Right ventricle myocardium inferior (tissue), 1 donor: ENCODE results near the gene GPR132. TPM values are rescaled to one million over a fixed set of nuclear protein-coding genes. Genes with fewer than 3 reads are reported as not detected.
"Not testable (repeated sequence)": the region's sequence is repeated elsewhere in the genome, so short reads cannot be mapped to it uniquely, and the experiment has no call there.

Source experiments
- ATAC-seq: fragments of 200-7000 bp; cut with Tn5 transposase; one replicate; pipeline ENCODE4 v1.9.1; 2020; ENCODE audit warnings: mild to moderate bottlenecking, moderate library complexity
- DNase-seq: peaks from one replicate; pipeline ENCODE4 v3.0.0; 2021; ENCODE audit errors: missing footprints
- intact Hi-C: fragments of 100-400 bp; cut with DNase I; formaldehyde crosslinking; loops from one replicate; pipeline ENCODE4 v1.11.0; 2022
- total RNA-seq: library from RNA; stranded (reverse); fragmentation: NEBNext Ultra II Directional; extraction: Animal tissue kit (Norgen Biotek cat#: 25700); gene quantifications from one replicate; pipeline ENCODE4 v1.2.1, GENCODE V29; 2021
- donor health status: DM: no; HTN: yes; CAD: no; lungs with severe emphysema.

GPR132 gene
- total RNA-seq, 1 donor from 2014 or later, result 0.89 TPM

GRCh38 chr14:105092171-105093037, 27.2 kb upstream of the GPR132 start:
- intact Hi-C loops, result loop anchor here (5.0 to 10.0 kb wide), 5 partner anchors 60 to 382 kb away; partner anchors contain the start of genes CRIP2 and JAG2
- ATAC-seq, result no peak

GRCh38 chr14:105091517-105092170, 26.4 kb upstream of the GPR132 start:
- DNase-seq (peak; percentile 88), ATAC-seq (peak; percentile 47)
- intact Hi-C loops, result loop anchor here (2.0 to 10.0 kb wide), 7 partner anchors 61 to 383 kb away; partner anchors contain the start of genes CDCA4, CRIP2 and JAG2

More at GRCh38 chr14:105092171-105093037, 27.2 kb upstream of the GPR132 start:
- DNase-seq, result no peak

- DNase-seq (no peak), ATAC-seq (no peak)
- intact Hi-C loops, result loop anchor here (2.0 to 10.0 kb wide), 7 partner anchors 61 to 384 kb away; partner anchors contain the start of genes CDCA4, CRIP2 and JAG2
These were observed 25.9 kb upstream of the GPR132 start for GRCh38 chr14:105091054-105091516.

- intact Hi-C loops, result loop anchor here (2.0 to 10.0 kb wide), 7 partner anchors 62 to 384 kb away; partner anchors contain the start of genes CDCA4, CRIP2 and JAG2
- ATAC-seq, result peak; percentile 42
- DNase-seq, result peak; percentile 93
These were observed 25.3 kb upstream of the GPR132 start for GRCh38 chr14:105090493-105091053.

- DNase-seq (no peak), ATAC-seq (no peak)
- intact Hi-C loops, result loop anchor here (2.0 to 10.0 kb wide), 7 partner anchors 62 to 385 kb away; partner anchors contain the start of genes CDCA4, CRIP2 and JAG2
These were observed 24.7 kb upstream of the GPR132 start for GRCh38 chr14:105089746-105090492.

- ATAC-seq, result no peak
- intact Hi-C loops, result no loop called here
- DNase-seq, result no peak
These were observed 23.8 kb upstream of the GPR132 start for GRCh38 chr14:105088812-105089745.

- DNase-seq (peak; percentile 82), ATAC-seq (peak; percentile 5)
- intact Hi-C loops, result loop anchor here (2.0 kb wide), 3 partner anchors 27 to 113 kb away; no protein-coding TSS in a partner anchor
These were observed 23.0 kb upstream of the GPR132 start for GRCh38 chr14:105087963-105088811.

GRCh38 chr14:105087308-105087962, 22.2 kb upstream of the GPR132 start:
- peak; percentile 25 for ATAC-seq

GRCh38 chr14:105086833-105087307, 21.6 kb upstream of the GPR132 start:
- peak; percentile 75 for ATAC-seq
- DNase-seq, result peak; percentile 94
- intact Hi-C loops, result loop anchor here (2.0 kb wide), 3 partner anchors 26 to 112 kb away; no protein-coding TSS in a partner anchor

More at GRCh38 chr14:105087308-105087962, 22.2 kb upstream of the GPR132 start:
- DNase-seq, result no peak
- intact Hi-C loops, result loop anchor here (2.0 kb wide), 3 partner anchors 27 to 113 kb away; no protein-coding TSS in a partner anchor

GRCh38 chr14:105085766-105086165, 20.5 kb upstream of the GPR132 start:
- ATAC-seq, result no peak
- no peak for DNase-seq
- intact Hi-C loops, result loop anchor here (2.0 kb wide), 3 partner anchors 25 to 111 kb away; no protein-coding TSS in a partner anchor

- DNase-seq, result no peak
- intact Hi-C loops, result no loop called here
These were observed 19.7 kb upstream of the GPR132 start for GRCh38 chr14:105084741-105085571.

GRCh38 chr14:105083926-105084685, 18.9 kb upstream of the GPR132 start:
- ATAC-seq (no peak), DNase-seq (no peak)
- intact Hi-C loops, result no loop called here

More at GRCh38 chr14:105084741-105085571, 19.7 kb upstream of the GPR132 start:
- no peak for ATAC-seq

GRCh38 chr14:105082703-105083102, 17.5 kb upstream of the GPR132 start:
- intact Hi-C loops, result no loop called here
- ATAC-seq (no peak), DNase-seq (no peak)

GRCh38 chr14:105081473-105081872, 16.2 kb upstream of the GPR132 start:
- intact Hi-C loops, ATAC-seq, DNase-seq: not testable (repeated sequence)
